ENCODE measurements around the gene CTNNA1. TPM values are rescaled to one million over a fixed set of nuclear protein-coding genes. Genes with fewer than 3 reads are reported as not detected.

Gene CTNNA1
- total RNA-seq, 2 donors from 2014 or later: 266 to 322 TPM

DNA sequence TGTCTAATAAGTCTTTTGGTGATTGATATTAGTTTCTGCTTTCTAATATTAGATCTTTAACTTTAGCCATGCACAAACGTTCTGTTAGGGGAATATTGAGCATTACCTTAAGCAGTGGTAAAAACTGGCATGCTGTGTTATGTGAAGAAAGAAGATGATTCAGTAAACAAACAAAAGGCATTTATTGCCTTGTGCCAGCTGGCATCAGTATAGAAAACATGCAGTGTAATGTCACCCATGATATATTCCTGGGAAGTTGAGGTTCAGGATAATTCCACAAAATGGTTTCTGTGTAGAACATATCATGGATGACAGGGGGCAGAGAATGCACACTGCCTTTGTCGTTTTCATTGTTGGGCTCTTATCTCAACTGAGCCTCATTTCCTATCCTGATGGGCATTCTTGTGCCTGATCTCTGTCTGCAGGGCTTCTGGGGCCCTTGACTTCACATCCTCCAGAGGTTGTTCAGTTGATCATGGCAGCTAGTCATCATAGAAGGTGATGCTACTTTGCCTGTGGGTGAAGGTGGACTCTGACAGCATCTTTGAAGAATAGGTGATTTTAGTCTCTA lies 97.7 kb downstream of the CTNNA1 start:
- H3K4me1 ChIP-seq (ENCODE audit: control insufficient read depth in 1 of 2, low read depth in 2 of 2): peaks cover 18 to 69% of the 10 kb centered on the region in 2 donors
- ATAC-seq (ENCODE audit: insufficient number of reproducible peaks, low FRiP score, low read depth): no peak

DNA sequence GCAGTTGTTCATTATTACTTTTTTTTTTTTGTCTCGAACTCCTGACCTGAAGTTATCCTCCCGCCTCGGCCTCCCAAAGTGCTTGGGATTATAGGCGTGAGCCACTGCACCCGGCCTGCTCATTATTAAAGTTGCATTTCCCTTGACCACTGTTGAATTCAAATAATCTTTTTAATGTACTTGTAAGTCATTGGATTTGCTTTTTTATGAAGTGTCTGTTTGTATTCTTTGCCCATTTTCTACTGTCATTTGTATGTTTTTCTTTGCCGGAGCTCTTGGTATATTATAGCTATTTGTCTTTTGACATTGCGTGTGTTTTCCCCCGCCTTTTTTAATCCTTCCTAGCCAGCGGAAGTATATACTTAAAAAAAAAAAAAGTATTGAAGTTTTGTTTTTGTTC lies 99.9 kb downstream of the CTNNA1 start:
- no peaks in the 10 kb centered on the region for H3K27me3 ChIP-seq (replicated peaks; ENCODE audit: insufficient read depth)
- no peaks in the 10 kb centered on the region for H3K36me3 ChIP-seq
- TF ChIP-seq, protein P1, sequence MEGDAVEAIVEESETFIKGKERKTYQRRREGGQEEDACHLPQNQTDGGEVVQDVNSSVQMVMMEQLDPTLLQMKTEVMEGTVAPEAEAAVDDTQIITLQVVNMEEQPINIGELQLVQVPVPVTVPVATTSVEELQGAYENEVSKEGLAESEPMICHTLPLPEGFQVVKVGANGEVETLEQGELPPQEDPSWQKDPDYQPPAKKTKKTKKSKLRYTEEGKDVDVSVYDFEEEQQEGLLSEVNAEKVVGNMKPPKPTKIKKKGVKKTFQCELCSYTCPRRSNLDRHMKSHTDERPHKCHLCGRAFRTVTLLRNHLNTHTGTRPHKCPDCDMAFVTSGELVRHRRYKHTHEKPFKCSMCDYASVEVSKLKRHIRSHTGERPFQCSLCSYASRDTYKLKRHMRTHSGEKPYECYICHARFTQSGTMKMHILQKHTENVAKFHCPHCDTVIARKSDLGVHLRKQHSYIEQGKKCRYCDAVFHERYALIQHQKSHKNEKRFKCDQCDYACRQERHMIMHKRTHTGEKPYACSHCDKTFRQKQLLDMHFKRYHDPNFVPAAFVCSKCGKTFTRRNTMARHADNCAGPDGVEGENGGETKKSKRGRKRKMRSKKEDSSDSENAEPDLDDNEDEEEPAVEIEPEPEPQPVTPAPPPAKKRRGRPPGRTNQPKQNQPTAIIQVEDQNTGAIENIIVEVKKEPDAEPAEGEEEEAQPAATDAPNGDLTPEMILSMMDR (IDR thresholded peaks at IDR 0.05): no peak
- no peak overlapping the region for H3K4me3 ChIP-seq
- peaks cover 14 to 47% of the 10 kb centered on the region in 2 donors for H3K4me1 ChIP-seq (ENCODE audit: control insufficient read depth in 1 of 2, low read depth in 2 of 2)
- no peak for DNase-seq (ENCODE audit: low spot score)
- H3K9me3 ChIP-seq: no peaks in the 10 kb centered on the region
- no peak for ATAC-seq (ENCODE audit: insufficient number of reproducible peaks, low FRiP score, low read depth)
- no peak overlapping the region for H3K27ac ChIP-seq

More for the DNA sequence above, 97.7 kb downstream of the CTNNA1 start:
- TF ChIP-seq, protein P1 (IDR thresholded peaks at IDR 0.05): no peak
- H3K9me3 ChIP-seq: no peaks in the 10 kb centered on the region
- DNase-seq (ENCODE audit: low spot score): no peak
- H3K36me3 ChIP-seq: no peaks in the 10 kb centered on the region
- H3K4me3 ChIP-seq: no peak overlapping the region
- no peaks in the 10 kb centered on the region for H3K27me3 ChIP-seq (replicated peaks; ENCODE audit: insufficient read depth)
- H3K27ac ChIP-seq: no peak overlapping the region

DNA sequence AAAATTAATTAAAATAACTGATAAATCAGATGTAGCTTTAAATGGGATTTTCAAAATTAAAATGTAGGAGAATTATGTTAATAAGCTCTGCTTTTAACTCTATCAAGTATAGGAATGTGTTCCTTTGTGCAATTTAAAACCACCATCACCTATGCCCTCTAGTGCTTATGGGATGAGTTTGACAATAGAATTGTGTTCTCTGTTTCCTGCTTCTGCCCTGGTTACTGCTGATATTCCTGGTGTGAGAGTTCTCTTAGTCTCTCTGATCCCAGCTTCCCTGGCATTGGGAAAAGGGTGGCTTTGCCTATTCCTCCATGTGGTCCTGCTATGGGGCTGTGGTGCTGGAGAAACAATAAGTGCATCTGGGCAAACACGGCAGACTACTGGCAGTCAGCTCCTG lies 113.8 kb downstream of the CTNNA1 start:
- Histone ChIP-seq H3K27me3 (replicated peaks; ENCODE audit: insufficient read depth) (no peaks in the 10 kb centered on the region), H3K4me3 (no peak overlapping the region), H3K27ac (no peak overlapping the region), H3K9me3 (peaks cover 3% of the 10 kb centered on the region), H3K4me1 (ENCODE audit: control insufficient read depth in 1 of 2, low read depth in 2 of 2) (peaks cover 20 to 53% of the 10 kb centered on the region in 2 donors), H3K36me3 (no peaks in the 10 kb centered on the region)
- ATAC-seq (ENCODE audit: insufficient number of reproducible peaks, low FRiP score, low read depth): no peak
- no peak for DNase-seq (ENCODE audit: low spot score)
- TF ChIP-seq, protein P1 (IDR thresholded peaks at IDR 0.05): no peak

DNA sequence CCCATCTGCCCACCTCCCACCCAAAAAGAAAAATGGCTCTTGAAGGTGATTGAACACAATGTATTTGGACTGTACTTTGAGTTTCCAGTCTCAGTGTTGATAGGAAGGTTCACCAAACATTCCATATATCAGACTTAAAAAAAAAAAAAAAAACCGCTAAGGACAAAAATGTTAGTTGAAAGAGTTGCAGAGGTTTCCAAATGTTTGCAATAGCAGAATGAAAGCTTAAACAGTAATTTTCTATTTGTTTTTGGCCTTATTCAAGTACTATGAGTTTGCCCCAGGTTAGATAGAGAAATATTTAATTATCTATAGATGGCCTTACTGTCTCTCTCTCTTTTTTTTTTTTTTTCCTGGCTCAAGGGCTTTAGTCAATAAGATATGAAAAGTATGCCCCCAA lies 115.8 kb downstream of the CTNNA1 start:
- H3K4me3 ChIP-seq: no peak overlapping the region
- H3K4me1 ChIP-seq (ENCODE audit: control insufficient read depth in 1 of 2, low read depth in 2 of 2): peaks cover 30 to 69% of the 10 kb centered on the region in 2 donors
- TF ChIP-seq, protein P1 (IDR thresholded peaks at IDR 0.05): no peak
- H3K36me3 ChIP-seq: no peaks in the 10 kb centered on the region
- no peak for ATAC-seq (ENCODE audit: insufficient number of reproducible peaks, low FRiP score, low read depth)
- H3K27me3 ChIP-seq (replicated peaks; ENCODE audit: insufficient read depth): no peaks in the 10 kb centered on the region
- no peak for DNase-seq (ENCODE audit: low spot score)
- H3K27ac ChIP-seq: no peak overlapping the region
- H3K9me3 ChIP-seq: no peaks in the 10 kb centered on the region

DNA sequence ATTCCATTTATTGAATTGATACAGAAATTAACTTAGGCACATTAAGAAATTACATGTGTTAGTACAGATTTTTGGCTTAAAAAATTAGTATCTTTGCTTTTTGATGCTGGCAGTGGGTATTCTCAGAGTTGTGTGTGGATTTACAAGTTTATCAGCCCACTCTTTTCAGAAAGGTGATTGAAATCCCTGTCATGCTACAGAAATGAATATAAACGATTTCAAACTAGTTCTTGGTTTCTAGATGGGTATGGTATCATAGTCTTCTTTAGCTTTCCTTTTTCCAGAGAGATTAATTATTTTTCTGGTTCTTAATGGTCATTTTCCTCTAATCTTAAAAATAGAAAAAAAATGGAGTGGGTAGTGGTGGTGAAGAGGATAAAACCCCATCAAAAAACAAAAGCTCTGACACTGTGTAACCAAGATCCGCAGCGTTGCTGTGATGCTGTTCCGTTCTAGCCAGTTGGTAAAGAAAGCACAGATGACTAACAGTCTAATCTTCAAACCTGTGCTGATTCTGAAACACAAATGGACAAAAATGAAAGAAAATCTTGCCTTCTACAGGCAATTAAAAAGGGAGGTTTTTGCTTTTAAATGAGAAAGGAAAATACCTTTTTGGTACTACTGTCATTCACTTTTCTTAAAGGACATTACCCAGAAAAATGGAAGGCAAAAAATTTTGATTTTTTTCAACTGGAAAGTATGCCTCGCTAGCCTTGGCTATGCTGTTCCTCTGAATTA lies 116.7 kb downstream of the CTNNA1 start:
- Histone ChIP-seq H3K4me1 (ENCODE audit: control insufficient read depth in 1 of 2, low read depth in 2 of 2) (peaks cover 30 to 78% of the 10 kb centered on the region in 2 donors), H3K36me3 (no peaks in the 10 kb centered on the region), H3K4me3 (peak overlapping the region; percentile 25), H3K27ac (peak overlapping the region; percentile 28 to 45), H3K9me3 (no peaks in the 10 kb centered on the region), H3K27me3 (replicated peaks; ENCODE audit: insufficient read depth) (no peaks in the 10 kb centered on the region)
- DNase-seq (ENCODE audit: low spot score) (no peak), ATAC-seq (ENCODE audit: insufficient number of reproducible peaks, low FRiP score, low read depth) (no peak)
- TF ChIP-seq, protein P1 (IDR thresholded peaks at IDR 0.05): no peak

All from thoracic aorta (tissue), 2 donors.